Endothelial cell of umbilical vein (primary cell): Measurements from ENCODE around the gene PIWIL4. TPM values are rescaled to one million over a fixed set of nuclear protein-coding genes. Genes with fewer than 3 reads are reported as not detected.

Source experiments
- BruUV-seq: library from RNA; stranded (reverse); fragments of 400-500 nt; replicated peaks from 2 replicates; lab custom pipeline; 2021; lab: Mats Ljungman, UMichigan
- CTCF ChIA-PET: fragments of 300-600, 350-600 bp; sonication (Branson Sonifier 250); formaldehyde crosslinking; loops from one replicate; lab custom pipeline; 2021; ENCODE audit warnings: antibody characterized with exemption, inconsistent platforms; lab: Charles Lee
- POLR2A ChIA-PET: fragments of 300-600, 350-600 bp; sonication (Branson Sonifier 250); formaldehyde crosslinking; loops from one replicate; lab custom pipeline; 2021; ENCODE audit warnings: antibody characterized with exemption, inconsistent platforms; lab: Charles Lee
- DNase-seq: peaks from one replicate; pipeline ENCODE4 v3.0.0-alpha.2; 2011; ENCODE audit warnings: low read depth, low spot score
- FAIRE-seq: peaks from 2 replicates; lab custom pipeline; 2011; peaks lifted over from hg19 to GRCh38; lab: Jason Lieb, UNC
- H2AFZ ChIP-seq: 2 replicates; pipeline ENCODE4 v1.6.0; 2012; ENCODE audit warnings: low read depth, low read length, control low read depth, inconsistent platforms
- H3K27ac ChIP-seq: 2 replicates; pipeline ENCODE4 v1.5.1; 2011; ENCODE audit warnings: low read depth, mild to moderate bottlenecking, control low read depth, low read length, moderate library complexity; ENCODE audit not compliant: insufficient read depth
- H3K27me3 ChIP-seq, 2 experiments: 2 replicates each; pipeline versions ENCODE4 v1.6.0 to v1.6.1; 2011; ENCODE audit warnings: low read length in 2 of 2, mixed read lengths in 1 of 2; ENCODE audit not compliant: control insufficient read depth in 2 of 2, insufficient read depth in 2 of 2
- H3K36me3 ChIP-seq, 2 experiments: 2 replicates in 1 of 2; 3 replicates in 1 of 2; pipeline ENCODE4 v1.5.1; 2011; ENCODE audit warnings: low read length in 2 of 2, mild to moderate bottlenecking in 1 of 2, moderate library complexity in 1 of 2; ENCODE audit not compliant: control insufficient read depth in 2 of 2, insufficient read depth in 2 of 2; ENCODE audit errors: extremely low read depth in 1 of 2
- H3K4me1 ChIP-seq: 3 replicates; pipeline ENCODE4 v1.5.1; 2011; ENCODE audit warnings: mild to moderate bottlenecking, low read length; ENCODE audit not compliant: control insufficient read depth, insufficient read depth; ENCODE audit errors: extremely low read depth
- H3K4me2 ChIP-seq: 2 replicates; pipeline ENCODE4 v1.6.1; 2011; ENCODE audit warnings: low read length, control low read depth, mixed read lengths; ENCODE audit not compliant: insufficient read depth
- H3K4me3 ChIP-seq, 3 experiments: fragments of 200-600 bp in 1 of 3; sonication (generic), shearing (Covaris generic) in 1 of 3; replicated peaks in 1 of 3; 2 replicates each; pipeline ENCODE4 v1.5.1; 2011 to 2016; ENCODE audit warnings: control low read depth in 3 of 3, low read length in 3 of 3, mild to moderate bottlenecking in 2 of 3, inconsistent platforms in 1 of 3, low read depth in 1 of 3, moderate library complexity in 1 of 3; ENCODE audit not compliant: insufficient read depth in 1 of 3
- H3K79me2 ChIP-seq: 2 replicates; pipeline ENCODE4 v1.6.0; 2012; ENCODE audit warnings: low read length, inconsistent platforms; ENCODE audit not compliant: control insufficient read depth, insufficient read depth
- H3K9ac ChIP-seq: replicated peaks from 2 replicates; pipeline ENCODE3; 2011; ENCODE audit warnings: low read length, control low read depth; ENCODE audit not compliant: insufficient read depth; ENCODE audit errors: extremely low read depth
- H3K9me1 ChIP-seq: replicated peaks from 3 replicates; pipeline ENCODE4 v1.6.0; 2011; ENCODE audit warnings: mild to moderate bottlenecking, low read length; ENCODE audit not compliant: control insufficient read depth, insufficient read depth; ENCODE audit errors: extremely low read depth
- H3K9me3 ChIP-seq: replicated peaks from 2 replicates; pipeline ENCODE4 v1.5.1; 2012; ENCODE audit warnings: low read length, inconsistent platforms; ENCODE audit not compliant: control insufficient read depth, insufficient read depth
- H4K20me1 ChIP-seq: replicated peaks from 2 replicates; pipeline ENCODE3; 2011; ENCODE audit warnings: mild to moderate bottlenecking, low read length; ENCODE audit not compliant: control insufficient read depth, insufficient read depth; ENCODE audit errors: extremely low read depth
- CTCF ChIP-seq, 2 donors: IDR thresholded peaks; 1 replicate in 1 of 2; 2 replicates in 1 of 2; pipeline ENCODE4 v1.5.1; 2011; ENCODE audit warnings: low read length in 2 of 2, mild to moderate bottlenecking in 2 of 2, moderate library complexity in 2 of 2, control low read depth in 1 of 2, inconsistent platforms in 1 of 2, low read depth in 1 of 2; ENCODE audit not compliant: insufficient read depth in 1 of 2; ENCODE audit errors: extremely low read depth in 1 of 2
- EZH2 ChIP-seq: IDR thresholded peaks from 2 replicates; pipeline ENCODE4 v1.6.1; 2012; ENCODE audit warnings: borderline replicate concordance, low read depth, mild to moderate bottlenecking, moderate library complexity, low read length, inconsistent platforms; ENCODE audit not compliant: severe bottlenecking
- FOS ChIP-seq: IDR thresholded peaks from 2 replicates; pipeline ENCODE4 v1.6.1; 2011; ENCODE audit warnings: mild to moderate bottlenecking, low read length, moderate library complexity, borderline replicate concordance; ENCODE audit not compliant: insufficient read depth
- GATA2 ChIP-seq: IDR thresholded peaks from 2 replicates; pipeline ENCODE4 v1.7.0; 2011; ENCODE audit warnings: low read depth, mild to moderate bottlenecking, moderate library complexity, mixed read lengths, low read length; ENCODE audit not compliant: insufficient read length, insufficient read depth
- JUN ChIP-seq: IDR thresholded peaks from 2 replicates; pipeline ENCODE4 v1.6.1; 2011; ENCODE audit warnings: borderline replicate concordance, low read depth; ENCODE audit not compliant: insufficient read length, insufficient read depth
- MAX ChIP-seq: IDR thresholded peaks from 2 replicates; pipeline ENCODE4 v1.6.1; 2011; ENCODE audit not compliant: insufficient read depth, insufficient read length
- MYC ChIP-seq: IDR thresholded peaks from one replicate; pipeline ENCODE4 v1.6.1; 2011; ENCODE audit warnings: mild to moderate bottlenecking, low read depth, low read length
- POLR2A ChIP-seq: IDR thresholded peaks from 2 replicates; pipeline ENCODE4 v1.6.1; 2012; ENCODE audit warnings: low read depth, mild to moderate bottlenecking, control low read depth, low read length
- POLR2AphosphoS5 ChIP-seq: IDR thresholded peaks from 2 replicates; pipeline ENCODE4 v1.6.1; 2012; ENCODE audit warnings: low read depth, mild to moderate bottlenecking, control low read depth, low read length, moderate library complexity; ENCODE audit not compliant: insufficient read depth
- dilution Hi-C: fragments of 300-500 bp; cut with MboI; formaldehyde crosslinking; loops from one replicate; pipeline ENCODE4 v1.15.0; 2019; ENCODE audit warnings: low sequenced_read_pairs; ENCODE audit not compliant: extremely low pct_ligation_motif_present
- intact Hi-C: fragments of 100-400 bp; cut with micrococcal nuclease; formaldehyde crosslinking; loops from one replicate; pipeline ENCODE4 v1.10.0; 2022
- polyA plus RNA-seq, 4 experiments: library from polyadenylated mRNA; depleted of rRNA in 3 of 4; stranded (reverse) in 3 of 4; unstranded in 1 of 4; fragments of >200 nt; gene quantifications; 2 replicates each; pipeline versions ENCODE4 v1.2.1 to v1.2.3, GENCODE V29; 2011 to 2012; ENCODE audit warnings: missing spikeins in 1 of 4
- total RNA-seq: library from RNA; stranded (reverse); gene quantifications from 2 replicates; pipeline ENCODE4 v1.2.3, GENCODE V29; 2021

Gene PIWIL4
- total and polyA plus RNA-seq, 2 donors (not counting 3 experiments of a cell fraction or from before 2014, with no cell fraction given), result 0.55 to 0.64 TPM

GRCh38 chr11:94586546-94586945 lies 19.4 kb downstream of the PIWIL4 start:
- no peaks in the 10 kb centered on the region for H3K9me3 ChIP-seq
- no peak overlapping the region for H3K9ac ChIP-seq
- H3K27me3 ChIP-seq, result peaks cover 0 to 2% of the 10 kb centered on the region in 2 experiments
- no peak for TF ChIP-seq EZH2
- H3K79me2 ChIP-seq, result no peaks in the 10 kb centered on the region
- intact Hi-C loops (no loop called here), dilution Hi-C loops (no loop called here)
- FAIRE-seq (no peak), DNase-seq (no peak)
- H3K4me2 ChIP-seq, result no peak overlapping the region
- no peaks in the 10 kb centered on the region for H4K20me1 ChIP-seq
- POLR2A ChIA-PET, result no interaction called here
- CTCF ChIA-PET, result interaction anchor here (1.1 to 1.8 kb wide), 2 partner anchors 9 to 691 kb away, joined by 3 to 4 read pairs; no protein-coding TSS in a partner anchor
- no peak overlapping the region for H2AFZ ChIP-seq
- BruUV-seq, result no TSS peak
- H3K9me1 ChIP-seq, result no peaks in the 10 kb centered on the region
- H3K36me3 ChIP-seq, result no peaks in the 10 kb centered on the region
- no peak overlapping the region for H3K27ac ChIP-seq
- H3K4me1 ChIP-seq, result peaks cover 3% of the 10 kb centered on the region
- H3K4me3 ChIP-seq, result no peak overlapping the region

- H3K9ac ChIP-seq, result no peak overlapping the region
- no peak for DNase-seq
- no peaks in the 10 kb centered on the region for H3K9me3 ChIP-seq
- POLR2A ChIA-PET, result no interaction called here
- H3K4me3 ChIP-seq, result no peak overlapping the region
- no peaks in the 10 kb centered on the region for H3K36me3 ChIP-seq
- no peak overlapping the region for H3K4me2 ChIP-seq
- TF ChIP-seq CTCF (IDR thresholded peaks at IDR 0.05; ENCODE audit: extremely low read depth in 1 of 2, insufficient read depth in 1 of 2, low read depth in 1 of 2, low read length in 2 of 2), result no peak
- TF ChIP-seq JUN, result no peak
- no peak for TF ChIP-seq FOS
- no peak for TF ChIP-seq MYC
- TF ChIP-seq MAX, result no peak
- TF ChIP-seq GATA2, result no peak
- no peak for TF ChIP-seq POLR2AphosphoS5
- TF ChIP-seq EZH2, result no peak
- no peak for TF ChIP-seq POLR2A
- intact Hi-C loops (no loop called here), dilution Hi-C loops (no loop called here)
- H3K27ac ChIP-seq, result no peak overlapping the region
- no TSS peak for BruUV-seq
- CTCF ChIA-PET, result interaction anchor here (1.0 to 1.1 kb wide), 2 partner anchors 9 to 32 kb away, joined by 3 to 5 read pairs; no protein-coding TSS in a partner anchor
- no peaks in the 10 kb centered on the region for H3K79me2 ChIP-seq
- no peaks in the 10 kb centered on the region for H3K9me1 ChIP-seq
- H3K27me3 ChIP-seq, result peaks cover 0 to 5% of the 10 kb centered on the region in 2 experiments
- no peak overlapping the region for H2AFZ ChIP-seq
- peaks cover 3% of the 10 kb centered on the region for H3K4me1 ChIP-seq
- FAIRE-seq, result no peak
- H4K20me1 ChIP-seq, result no peaks in the 10 kb centered on the region
These were observed 19.8 kb downstream of the PIWIL4 start for GRCh38 chr11:94586978-94587377.
